ENCODE measurements around the gene CSF3. TPM values are rescaled to one million over a fixed set of nuclear protein-coding genes. Genes with fewer than 3 reads are reported as not detected.

Gene CSF3
- polyA plus RNA-seq, 1 donor = not detected

GRCh38 chr17:40015998-40016985 is 1.1 kb downstream of the CSF3 start:
- WGBS (ENCODE audit: insufficient coverage, low lambda C conversion rate) = no CpG with 5 or more reads among the region's 26 CpGs
- peaks cover 13% of the 10 kb centered on the region for H3K4me1 ChIP-seq (ENCODE audit: control insufficient read depth, insufficient read depth, low read length)
- H3K27ac ChIP-seq (ENCODE audit: low read length) = no peak overlapping the region
- no peak overlapping the region for H3K4me3 ChIP-seq (ENCODE audit: low read length)
- DNase-seq = no peak
- H3K9me3 ChIP-seq (ENCODE audit: control insufficient read depth, low read depth, low read length) = no peaks in the 10 kb centered on the region
- H3K27me3 ChIP-seq (ENCODE audit: control insufficient read depth, insufficient read depth, low read length) = no peaks in the 10 kb centered on the region
- H3K36me3 ChIP-seq (ENCODE audit: control insufficient read depth, insufficient read depth, low read length) = peaks cover 27% of the 10 kb centered on the region

DNA sequence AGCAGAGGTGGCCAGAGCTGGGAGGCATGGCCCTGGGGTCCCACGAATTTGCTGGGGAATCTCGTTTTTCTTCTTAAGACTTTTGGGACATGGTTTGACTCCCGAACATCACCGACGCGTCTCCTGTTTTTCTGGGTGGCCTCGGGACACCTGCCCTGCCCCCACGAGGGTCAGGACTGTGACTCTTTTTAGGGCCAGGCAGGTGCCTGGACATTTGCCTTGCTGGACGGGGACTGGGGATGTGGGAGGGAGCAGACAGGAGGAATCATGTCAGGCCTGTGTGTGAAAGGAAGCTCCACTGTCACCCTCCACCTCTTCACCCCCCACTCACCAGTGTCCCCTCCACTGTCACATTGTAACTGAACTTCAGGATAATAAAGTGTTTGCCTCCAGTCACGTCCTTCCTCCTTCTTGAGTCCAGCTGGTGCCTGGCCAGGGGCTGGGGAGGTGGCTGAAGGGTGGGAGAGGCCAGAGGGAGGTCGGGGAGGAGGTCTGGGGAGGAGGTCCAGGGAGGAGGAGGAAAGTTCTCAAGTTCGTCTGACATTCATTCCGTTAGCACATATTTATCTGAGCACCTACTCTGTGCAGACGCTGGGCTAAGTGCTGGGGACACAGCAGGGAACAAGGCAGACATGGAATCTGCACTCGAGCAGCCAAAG is 2.3 kb downstream of the CSF3 start:
- Histone ChIP-seq H3K4me3 (ENCODE audit: low read length) (no peak overlapping the region), H3K27me3 (ENCODE audit: control insufficient read depth, insufficient read depth, low read length) (no peaks in the 10 kb centered on the region), H3K9me3 (ENCODE audit: control insufficient read depth, low read depth, low read length) (no peaks in the 10 kb centered on the region), H3K27ac (ENCODE audit: low read length) (no peak overlapping the region), H3K36me3 (ENCODE audit: control insufficient read depth, insufficient read depth, low read length) (peaks cover 40% of the 10 kb centered on the region), H3K4me1 (ENCODE audit: control insufficient read depth, insufficient read depth, low read length) (peaks cover 13% of the 10 kb centered on the region)
- WGBS (ENCODE audit: insufficient coverage, low lambda C conversion rate) = no CpG with 5 or more reads among the region's 15 CpGs
- DNase-seq = no peak

GRCh38 chr17:40018211-40019121 is 3.2 kb downstream of the CSF3 start:
- no peaks in the 10 kb centered on the region for H3K27me3 ChIP-seq (ENCODE audit: control insufficient read depth, insufficient read depth, low read length)
- no peaks in the 10 kb centered on the region for H3K9me3 ChIP-seq (ENCODE audit: control insufficient read depth, low read depth, low read length)
- no peak for DNase-seq
- peaks cover 48% of the 10 kb centered on the region for H3K36me3 ChIP-seq (ENCODE audit: control insufficient read depth, insufficient read depth, low read length)
- H3K4me3 ChIP-seq (ENCODE audit: low read length) = no peak overlapping the region
- no peak overlapping the region for H3K27ac ChIP-seq (ENCODE audit: low read length)
- WGBS (ENCODE audit: insufficient coverage, low lambda C conversion rate) = no CpG with 5 or more reads among the region's 15 CpGs
- H3K4me1 ChIP-seq (ENCODE audit: control insufficient read depth, insufficient read depth, low read length) = peaks cover 13% of the 10 kb centered on the region

GRCh38 chr17:40019140-40019991 is 4.1 kb downstream of the CSF3 start:
- DNase-seq = no peak
- peaks cover 11% of the 10 kb centered on the region for H3K4me1 ChIP-seq (ENCODE audit: control insufficient read depth, insufficient read depth, low read length)
- H3K27me3 ChIP-seq (ENCODE audit: control insufficient read depth, insufficient read depth, low read length) = no peaks in the 10 kb centered on the region
- H3K27ac ChIP-seq (ENCODE audit: low read length) = no peak overlapping the region
- no peak overlapping the region for H3K4me3 ChIP-seq (ENCODE audit: low read length)
- WGBS (ENCODE audit: insufficient coverage, low lambda C conversion rate) = 100% methylated on average over 1 of the region's 24 CpGs
- peaks cover 55% of the 10 kb centered on the region for H3K36me3 ChIP-seq (ENCODE audit: control insufficient read depth, insufficient read depth, low read length)
- H3K9me3 ChIP-seq (ENCODE audit: control insufficient read depth, low read depth, low read length) = no peaks in the 10 kb centered on the region

DNA sequence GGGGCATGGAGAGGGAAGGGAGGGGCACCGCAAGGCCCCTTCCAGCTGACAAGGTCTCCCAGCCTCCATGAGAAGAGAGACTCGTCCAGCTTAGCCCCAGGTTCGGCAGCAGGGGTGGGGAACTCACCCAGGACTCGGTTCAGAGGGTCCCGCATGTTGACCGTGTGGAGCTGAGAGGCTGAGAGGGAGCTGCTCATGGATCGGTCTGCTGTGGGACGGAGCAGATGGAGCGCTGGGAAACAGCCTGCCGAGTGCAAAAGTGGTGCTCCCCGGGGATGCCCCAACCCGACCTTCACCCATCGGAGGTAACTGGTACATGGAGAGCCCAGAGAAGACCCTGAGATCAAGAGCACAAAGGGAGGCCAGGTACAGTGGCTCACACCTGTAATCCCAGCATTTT is 4.9 kb downstream of the CSF3 start:
- Histone ChIP-seq H3K4me3 (ENCODE audit: low read length) (no peak overlapping the region), H3K4me1 (ENCODE audit: control insufficient read depth, insufficient read depth, low read length) (peaks cover 3% of the 10 kb centered on the region), H3K9me3 (ENCODE audit: control insufficient read depth, low read depth, low read length) (no peaks in the 10 kb centered on the region), H3K36me3 (ENCODE audit: control insufficient read depth, insufficient read depth, low read length) (peaks cover 63% of the 10 kb centered on the region), H3K27ac (ENCODE audit: low read length) (no peak overlapping the region), H3K27me3 (ENCODE audit: control insufficient read depth, insufficient read depth, low read length) (no peaks in the 10 kb centered on the region)
- no CpG with 5 or more reads among the region's 13 CpGs for WGBS (ENCODE audit: insufficient coverage, low lambda C conversion rate)
- no peak for DNase-seq

GRCh38 chr17:40021451-40021971 is 6.3 kb downstream of the CSF3 start:
- Histone ChIP-seq H3K27me3 (ENCODE audit: control insufficient read depth, insufficient read depth, low read length) (no peaks in the 10 kb centered on the region), H3K4me1 (ENCODE audit: control insufficient read depth, insufficient read depth, low read length) (no peaks in the 10 kb centered on the region), H3K4me3 (ENCODE audit: low read length) (no peak overlapping the region), H3K36me3 (ENCODE audit: control insufficient read depth, insufficient read depth, low read length) (peaks cover 76% of the 10 kb centered on the region), H3K9me3 (ENCODE audit: control insufficient read depth, low read depth, low read length) (no peaks in the 10 kb centered on the region), H3K27ac (ENCODE audit: low read length) (no peak overlapping the region)
- no CpG with 5 or more reads among the region's 9 CpGs for WGBS (ENCODE audit: insufficient coverage, low lambda C conversion rate)
- DNase-seq = no peak

DNA sequence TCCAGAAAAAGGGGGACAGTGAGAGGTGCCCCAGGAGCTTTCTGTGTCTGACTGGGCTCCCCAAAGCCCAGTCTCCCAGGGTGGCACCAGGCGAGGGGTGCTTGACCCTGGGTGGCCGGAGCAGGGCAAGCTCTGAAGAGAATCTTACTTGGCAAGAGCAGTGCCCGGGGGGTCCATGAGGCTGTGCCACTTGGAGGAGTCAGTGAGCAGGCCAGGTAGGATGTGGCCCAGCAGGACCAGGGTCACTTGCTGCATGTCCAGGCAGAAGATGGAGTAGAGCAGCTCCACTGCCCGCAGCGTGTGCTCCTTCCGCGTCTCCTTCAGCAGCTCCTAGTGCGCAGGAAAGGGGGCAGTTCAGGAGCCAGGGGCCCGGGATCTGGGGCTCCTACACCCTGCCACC is 7.3 kb downstream of the CSF3 start:
- no CpG with 5 or more reads among the region's 9 CpGs for WGBS (ENCODE audit: insufficient coverage, low lambda C conversion rate)
- Histone ChIP-seq H3K36me3 (ENCODE audit: control insufficient read depth, insufficient read depth, low read length) (peaks cover 85% of the 10 kb centered on the region), H3K9me3 (ENCODE audit: control insufficient read depth, low read depth, low read length) (no peaks in the 10 kb centered on the region), H3K4me1 (ENCODE audit: control insufficient read depth, insufficient read depth, low read length) (peaks cover 2% of the 10 kb centered on the region), H3K4me3 (ENCODE audit: low read length) (no peak overlapping the region), H3K27me3 (ENCODE audit: control insufficient read depth, insufficient read depth, low read length) (no peaks in the 10 kb centered on the region), H3K27ac (ENCODE audit: low read length) (no peak overlapping the region)
- DNase-seq = no peak

- H3K27me3 ChIP-seq (ENCODE audit: control insufficient read depth, insufficient read depth, low read length) = no peaks in the 10 kb centered on the region
- no CpG with 5 or more reads among the region's 19 CpGs for WGBS (ENCODE audit: insufficient coverage, low lambda C conversion rate)
- H3K36me3 ChIP-seq (ENCODE audit: control insufficient read depth, insufficient read depth, low read length) = peaks cover 86% of the 10 kb centered on the region
- no peak overlapping the region for H3K4me3 ChIP-seq (ENCODE audit: low read length)
- no peaks in the 10 kb centered on the region for H3K9me3 ChIP-seq (ENCODE audit: control insufficient read depth, low read depth, low read length)
- DNase-seq = no peak
- H3K27ac ChIP-seq (ENCODE audit: low read length) = no peak overlapping the region
- peaks cover 2% of the 10 kb centered on the region for H3K4me1 ChIP-seq (ENCODE audit: control insufficient read depth, insufficient read depth, low read length)
Measured at GRCh38 chr17:40022961-40023541, 7.8 kb downstream of the CSF3 start.

GRCh38 chr17:40023590-40024292 is 8.5 kb downstream of the CSF3 start:
- H3K9me3 ChIP-seq (ENCODE audit: control insufficient read depth, low read depth, low read length) = no peaks in the 10 kb centered on the region
- H3K36me3 ChIP-seq (ENCODE audit: control insufficient read depth, insufficient read depth, low read length) = peaks cover 90% of the 10 kb centered on the region
- WGBS (ENCODE audit: insufficient coverage, low lambda C conversion rate) = 100% methylated on average over 1 of the region's 10 CpGs
- DNase-seq = no peak
- H3K27me3 ChIP-seq (ENCODE audit: control insufficient read depth, insufficient read depth, low read length) = no peaks in the 10 kb centered on the region
- peaks cover 2% of the 10 kb centered on the region for H3K4me1 ChIP-seq (ENCODE audit: control insufficient read depth, insufficient read depth, low read length)
- no peak overlapping the region for H3K4me3 ChIP-seq (ENCODE audit: low read length)
- no peak overlapping the region for H3K27ac ChIP-seq (ENCODE audit: low read length)

Measured in large intestine (tissue), 3 donors.